WTC11 (cell line): ENCODE data around the gene GAPT.

ENCODE experiments used
- CBFB ChIP-seq: sonication (generic); formaldehyde crosslinking; IDR thresholded peaks from 2 replicates; pipeline ENCODE4 v1.8.1; 2022; ENCODE audit warnings: mild to moderate bottlenecking, low read depth, missing genetic modification reagents
- JUN ChIP-seq: sonication (generic); formaldehyde crosslinking; IDR thresholded peaks from 2 replicates; pipeline ENCODE4 v1.8.0; 2023; ENCODE audit warnings: mild to moderate bottlenecking, missing genetic modification reagents
- RELA ChIP-seq: sonication (generic); formaldehyde crosslinking; IDR thresholded peaks from 2 replicates; pipeline ENCODE4 v1.8.1; 2022; ENCODE audit warnings: missing genetic modification reagents, mild to moderate bottlenecking, borderline replicate concordance
- SP1 ChIP-seq: sonication (generic); formaldehyde crosslinking; conservative IDR thresholded peaks from 2 replicates; pipeline ENCODE4 v1.8.1; 2022; ENCODE audit warnings: missing genetic modification reagents
- TEAD4 ChIP-seq: sonication (generic); formaldehyde crosslinking; IDR thresholded peaks from 2 replicates; pipeline ENCODE4 v1.8.0; 2022; ENCODE audit warnings: mild to moderate bottlenecking, missing genetic modification reagents
- ZNF416 ChIP-seq: fragments of 250-450 bp; sonication (Bioruptor Pico); IDR thresholded peaks from 2 replicates; pipeline ENCODE4 v1.9.0; 2021; ENCODE audit warnings: mild to moderate bottlenecking, inconsistent platforms
- TF ChIP-seq, protein P1 (sequence below): sonication (generic); formaldehyde crosslinking; IDR thresholded peaks from 2 replicates; pipeline ENCODE4 v1.8.1; 2022; ENCODE audit warnings: low read depth, missing genetic modification reagents, borderline replicate concordance
- TF ChIP-seq, protein P2 (sequence below): fragments of 200-600 bp; IDR thresholded peaks from 2 replicates; pipeline ENCODE4 v1.8.0; 2022; ENCODE audit warnings: antibody characterized with exemption
- TF ChIP-seq, protein P3 (sequence below): sonication (generic); formaldehyde crosslinking; IDR thresholded peaks from 2 replicates; pipeline ENCODE4 v1.8.1; 2023; ENCODE audit warnings: mild to moderate bottlenecking, moderate library complexity, missing genetic modification reagents
- TF ChIP-seq, protein P4 (sequence below): sonication (generic); formaldehyde crosslinking; IDR thresholded peaks from 2 replicates; pipeline ENCODE4 v1.8.0; 2022; ENCODE audit warnings: mild to moderate bottlenecking, missing genetic modification reagents
- TF ChIP-seq, protein P5 (sequence below): sonication (generic); formaldehyde crosslinking; IDR thresholded peaks from 2 replicates; pipeline ENCODE4 v1.8.0; 2022; ENCODE audit warnings: mild to moderate bottlenecking, missing genetic modification reagents

DNA sequence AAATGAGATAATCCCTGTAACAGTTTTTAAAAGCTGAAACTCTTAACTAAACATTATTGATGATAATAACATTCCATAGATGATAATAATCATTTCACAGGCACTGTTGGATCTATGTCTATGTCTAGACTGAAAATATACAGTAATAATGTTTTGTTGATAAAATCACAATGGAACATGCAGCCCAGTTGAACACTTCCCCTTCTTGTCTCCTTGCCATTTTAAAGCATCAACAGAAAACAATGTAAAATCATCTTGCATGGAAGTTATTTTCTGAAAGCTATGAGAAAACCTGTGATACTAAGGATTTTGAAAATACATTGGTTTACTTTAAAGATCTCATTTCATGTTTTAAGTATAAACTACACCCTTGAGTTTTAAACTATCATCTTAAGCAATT, 1.9 kb downstream of the GAPT start:
- TF ChIP-seq, protein P1, sequence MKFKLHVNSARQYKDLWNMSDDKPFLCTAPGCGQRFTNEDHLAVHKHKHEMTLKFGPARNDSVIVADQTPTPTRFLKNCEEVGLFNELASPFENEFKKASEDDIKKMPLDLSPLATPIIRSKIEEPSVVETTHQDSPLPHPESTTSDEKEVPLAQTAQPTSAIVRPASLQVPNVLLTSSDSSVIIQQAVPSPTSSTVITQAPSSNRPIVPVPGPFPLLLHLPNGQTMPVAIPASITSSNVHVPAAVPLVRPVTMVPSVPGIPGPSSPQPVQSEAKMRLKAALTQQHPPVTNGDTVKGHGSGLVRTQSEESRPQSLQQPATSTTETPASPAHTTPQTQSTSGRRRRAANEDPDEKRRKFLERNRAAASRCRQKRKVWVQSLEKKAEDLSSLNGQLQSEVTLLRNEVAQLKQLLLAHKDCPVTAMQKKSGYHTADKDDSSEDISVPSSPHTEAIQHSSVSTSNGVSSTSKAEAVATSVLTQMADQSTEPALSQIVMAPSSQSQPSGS (CRISPR knock-in tag): no peak
- TF ChIP-seq RELA (CRISPR knock-in tag): no peak
- TF ChIP-seq, protein P2, sequence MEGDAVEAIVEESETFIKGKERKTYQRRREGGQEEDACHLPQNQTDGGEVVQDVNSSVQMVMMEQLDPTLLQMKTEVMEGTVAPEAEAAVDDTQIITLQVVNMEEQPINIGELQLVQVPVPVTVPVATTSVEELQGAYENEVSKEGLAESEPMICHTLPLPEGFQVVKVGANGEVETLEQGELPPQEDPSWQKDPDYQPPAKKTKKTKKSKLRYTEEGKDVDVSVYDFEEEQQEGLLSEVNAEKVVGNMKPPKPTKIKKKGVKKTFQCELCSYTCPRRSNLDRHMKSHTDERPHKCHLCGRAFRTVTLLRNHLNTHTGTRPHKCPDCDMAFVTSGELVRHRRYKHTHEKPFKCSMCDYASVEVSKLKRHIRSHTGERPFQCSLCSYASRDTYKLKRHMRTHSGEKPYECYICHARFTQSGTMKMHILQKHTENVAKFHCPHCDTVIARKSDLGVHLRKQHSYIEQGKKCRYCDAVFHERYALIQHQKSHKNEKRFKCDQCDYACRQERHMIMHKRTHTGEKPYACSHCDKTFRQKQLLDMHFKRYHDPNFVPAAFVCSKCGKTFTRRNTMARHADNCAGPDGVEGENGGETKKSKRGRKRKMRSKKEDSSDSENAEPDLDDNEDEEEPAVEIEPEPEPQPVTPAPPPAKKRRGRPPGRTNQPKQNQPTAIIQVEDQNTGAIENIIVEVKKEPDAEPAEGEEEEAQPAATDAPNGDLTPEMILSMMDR: no peak
- TF ChIP-seq TEAD4 (CRISPR knock-in tag): no peak
- TF ChIP-seq SP1 (CRISPR knock-in tag): no peak
- TF ChIP-seq, protein P3, sequence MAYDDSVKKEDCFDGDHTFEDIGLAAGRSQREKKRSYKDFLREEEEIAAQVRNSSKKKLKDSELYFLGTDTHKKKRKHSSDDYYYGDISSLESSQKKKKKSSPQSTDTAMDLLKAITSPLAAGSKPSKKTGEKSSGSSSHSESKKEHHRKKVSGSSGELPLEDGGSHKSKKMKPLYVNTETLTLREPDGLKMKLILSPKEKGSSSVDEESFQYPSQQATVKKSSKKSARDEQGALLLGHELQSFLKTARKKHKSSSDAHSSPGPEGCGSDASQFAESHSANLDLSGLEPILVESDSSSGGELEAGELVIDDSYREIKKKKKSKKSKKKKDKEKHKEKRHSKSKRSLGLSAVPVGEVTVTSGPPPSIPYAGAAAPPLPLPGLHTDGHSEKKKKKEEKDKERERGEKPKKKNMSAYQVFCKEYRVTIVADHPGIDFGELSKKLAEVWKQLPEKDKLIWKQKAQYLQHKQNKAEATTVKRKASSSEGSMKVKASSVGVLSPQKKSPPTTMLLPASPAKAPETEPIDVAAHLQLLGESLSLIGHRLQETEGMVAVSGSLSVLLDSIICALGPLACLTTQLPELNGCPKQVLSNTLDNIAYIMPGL (CRISPR knock-in tag): no peak
- TF ChIP-seq, protein P4, sequence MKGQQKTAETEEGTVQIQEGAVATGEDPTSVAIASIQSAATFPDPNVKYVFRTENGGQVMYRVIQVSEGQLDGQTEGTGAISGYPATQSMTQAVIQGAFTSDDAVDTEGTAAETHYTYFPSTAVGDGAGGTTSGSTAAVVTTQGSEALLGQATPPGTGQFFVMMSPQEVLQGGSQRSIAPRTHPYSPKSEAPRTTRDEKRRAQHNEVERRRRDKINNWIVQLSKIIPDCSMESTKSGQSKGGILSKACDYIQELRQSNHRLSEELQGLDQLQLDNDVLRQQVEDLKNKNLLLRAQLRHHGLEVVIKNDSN (CRISPR knock-in tag): no peak
- no peak for TF ChIP-seq ZNF416 (CRISPR knock-in tag)
- no peak for TF ChIP-seq CBFB (CRISPR knock-in tag)
- TF ChIP-seq, protein P5, sequence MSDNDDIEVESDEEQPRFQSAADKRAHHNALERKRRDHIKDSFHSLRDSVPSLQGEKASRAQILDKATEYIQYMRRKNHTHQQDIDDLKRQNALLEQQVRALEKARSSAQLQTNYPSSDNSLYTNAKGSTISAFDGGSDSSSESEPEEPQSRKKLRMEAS: no peak
- no peak for TF ChIP-seq JUN (CRISPR knock-in tag)
